B cell (primary cell): ENCODE data around the gene VASN. TPM values are rescaled to one million over a fixed set of nuclear protein-coding genes. Genes with fewer than 3 reads are reported as not detected.

Source experiments
- ATAC-seq: fragments of 200-7000 bp; cut with Tn5 transposase; one replicate; pipeline ENCODE4 v1.10.0; 2021; ENCODE audit warnings: low read depth, mild to moderate bottlenecking, moderate number of reproducible peaks, moderate library complexity
- CTCF ChIA-PET: fragments of 350-600 bp; sonication (Branson Sonifier 250); formaldehyde crosslinking; loops from one replicate; lab custom pipeline; 2021; ENCODE audit warnings: antibody characterized with exemption, inconsistent platforms; lab: Charles Lee
- POLR2A ChIA-PET: fragments of 350-600 bp; sonication (Branson Sonifier 250); formaldehyde crosslinking; loops from one replicate; lab custom pipeline; 2021; ENCODE audit warnings: antibody characterized with exemption; lab: Charles Lee
- DNase-seq: peaks from one replicate; pipeline ENCODE4 v3.0.0; 2013
- H2AFZ ChIP-seq: 2 replicates; pipeline ENCODE4 v1.6.1; 2012; ENCODE audit warnings: mild to moderate bottlenecking, low read depth, low read length; ENCODE audit not compliant: insufficient read depth, poor library complexity, severe bottlenecking
- H3K27ac ChIP-seq, 2 donors: 1 replicate in 1 of 2; 2 replicates in 1 of 2; pipeline ENCODE4 v1.5.1; 2012 to 2013; ENCODE audit warnings: low read length in 2 of 2, mild to moderate bottlenecking in 2 of 2, moderate library complexity in 1 of 2
- H3K27me3 ChIP-seq, 4 experiments: fragments of 200-600 bp in 1 of 4; sonication (generic) in 1 of 4; replicated peaks in 1 of 4; 1 replicate in 2 of 4; 2 replicates in 2 of 4; pipeline versions ENCODE4 v1.6.1 to v1.7.0; 2013 to 2016; ENCODE audit warnings: low read length in 3 of 4, mild to moderate bottlenecking in 2 of 4, mixed read lengths in 1 of 4, moderate library complexity in 1 of 4; ENCODE audit not compliant: insufficient read depth in 4 of 4, control insufficient read depth in 3 of 4; ENCODE audit errors: control extremely low read depth in 1 of 4
- H3K36me3 ChIP-seq, 2 experiments: replicated peaks in 1 of 2; 1 replicate in 1 of 2; 2 replicates in 1 of 2; pipeline versions ENCODE4 v1.6.1 to v1.7.1; 2013; ENCODE audit warnings: low read length in 1 of 2; ENCODE audit not compliant: insufficient read depth in 2 of 2, control insufficient read depth in 1 of 2; ENCODE audit errors: control extremely low read depth in 1 of 2, extremely low read depth in 1 of 2
- H3K4me1 ChIP-seq, 2 donors: fragments of 200-600 bp in 1 of 2; sonication (generic) in 1 of 2; 1 replicate in 1 of 2; 2 replicates in 1 of 2; pipeline versions ENCODE4 v1.5.1 to v1.6.1; 2013 to 2017; ENCODE audit warnings: low read length in 2 of 2; ENCODE audit not compliant: control insufficient read depth in 2 of 2, insufficient read depth in 2 of 2
- H3K4me2 ChIP-seq: replicated peaks from 2 replicates; pipeline ENCODE3; 2012; ENCODE audit warnings: mild to moderate bottlenecking, low read depth, low read length; ENCODE audit not compliant: poor library complexity, severe bottlenecking
- H3K4me3 ChIP-seq, 5 experiments: fragments of 200-600 bp in 1 of 5; sonication (generic) in 1 of 5; 1 replicate in 3 of 5; 2 replicates in 2 of 5; pipeline versions ENCODE4 v1.5.1 to v1.7.0; 2011 to 2016; ENCODE audit warnings: low read length in 4 of 5, mild to moderate bottlenecking in 4 of 5, low read depth in 2 of 5, control low read depth in 1 of 5, moderate library complexity in 1 of 5; ENCODE audit not compliant: insufficient read depth in 1 of 5; ENCODE audit errors: control extremely low read depth in 1 of 5, extremely low read depth in 1 of 5
- H3K79me2 ChIP-seq: fragments of 200-600 bp; sonication (generic); one replicate; pipeline ENCODE4 v1.6.0; 2016; ENCODE audit warnings: low read length; ENCODE audit not compliant: control insufficient read depth, insufficient read depth
- H3K9ac ChIP-seq: fragments of 200-600 bp; sonication (generic); 2 replicates; pipeline ENCODE4 v1.6.1; 2017; ENCODE audit warnings: mild to moderate bottlenecking, low read length, moderate library complexity
- H3K9me3 ChIP-seq, 3 donors: one replicate each; pipeline versions ENCODE4 v1.6.1 to v1.7.1; 2013; ENCODE audit warnings: low read length in 2 of 3; ENCODE audit not compliant: control insufficient read depth in 2 of 3, insufficient read depth in 1 of 3; ENCODE audit errors: control extremely low read depth in 1 of 3
- H4K20me1 ChIP-seq: 2 replicates; pipeline ENCODE4 v1.6.0; 2012; ENCODE audit warnings: mild to moderate bottlenecking, low read length; ENCODE audit not compliant: insufficient read depth, control insufficient read depth, poor library complexity, severe bottlenecking
- H3K27ac Mint-ChIP-seq: one replicate; pipeline ENCODE4 v1.8.0; 2021; ENCODE audit warnings: mixed read lengths
- H3K27me3 Mint-ChIP-seq: one replicate; pipeline ENCODE4 v1.8.0; 2021; ENCODE audit warnings: mixed read lengths
- H3K4me1 Mint-ChIP-seq: one replicate; pipeline ENCODE4 v1.8.0; 2021; ENCODE audit warnings: mixed read lengths
- H3K4me3 Mint-ChIP-seq: one replicate; pipeline ENCODE4 v1.8.0; 2021; ENCODE audit warnings: mixed read lengths
- H3K9me3 Mint-ChIP-seq: one replicate; pipeline ENCODE4 v1.8.0; 2022; ENCODE audit warnings: mixed read lengths; ENCODE audit not compliant: insufficient read depth
- CTCF ChIP-seq: fragments of 200-600 bp; IDR thresholded peaks from one replicate; pipeline ENCODE4 v1.8.0; 2022; ENCODE audit warnings: antibody characterized with exemption, mild to moderate bottlenecking
- EZH2 ChIP-seq: IDR thresholded peaks from 2 replicates; pipeline ENCODE4 v1.6.1; 2012; ENCODE audit warnings: borderline replicate concordance, low read depth, mild to moderate bottlenecking, moderate library complexity, low read length; ENCODE audit not compliant: insufficient read depth, poor library complexity, severe bottlenecking
- WGBS: methylation state at CpG from one replicate; pipeline ENCODE4 v1.1.5; 2013; ENCODE audit warnings: missing lambda C conversion rate; ENCODE audit not compliant: insufficient coverage; 5-methylcytosine and 5-hydroxymethylcytosine counted together
- intact Hi-C: fragments of 100-400 bp; cut with micrococcal nuclease; formaldehyde crosslinking; loops from one replicate; pipeline ENCODE4 v1.10.0; 2022
- polyA plus RNA-seq: library from polyadenylated mRNA; depleted of rRNA; stranded (reverse); fragments of >200 nt; gene quantifications from 2 replicates; pipeline ENCODE4 v1.2.3, GENCODE V29; 2012
- total RNA-seq, 2 donors: library from RNA; stranded (reverse); fragments of 120-200 nt in 1 of 2; gene quantifications; 1 replicate in 1 of 2; 2 replicates in 1 of 2; pipeline versions ENCODE4 v1.2.3 to v1.2.4, GENCODE V29; 2013 to 2022

The VASN gene
- total and polyA plus RNA-seq, 2 donors (not counting 1 experiment from before 2014, with no cell fraction given), result 0.57 to 0.76 TPM

GRCh38 chr16:4323071-4323844, 48.4 kb upstream of the VASN start:
- POLR2A ChIA-PET, result interaction anchor here (0.5 kb wide), 1 partner anchor 71 kb away, joined by 3 read pairs; no protein-coding TSS in a partner anchor
- no peak overlapping the region for H2AFZ ChIP-seq
- peaks cover 25 to 37% of the 10 kb centered on the region in 2 donors for H3K4me1 ChIP-seq
- H3K4me3 ChIP-seq, result no peak overlapping the region
- no peak for TF ChIP-seq CTCF
- no peak for TF ChIP-seq EZH2
- Mint-ChIP-seq H3K4me1 (peaks cover 16% of the 10 kb centered on the region), H3K27ac (no peak overlapping the region), H3K9me3 (no peaks in the 10 kb centered on the region), H3K27me3 (no peaks in the 10 kb centered on the region), H3K4me3 (no peak overlapping the region)
- ATAC-seq (no peak), DNase-seq (no peak)
- H3K27ac ChIP-seq, result no peak overlapping the region
- intact Hi-C loops, result no loop called here
- no peaks in the 10 kb centered on the region for H3K79me2 ChIP-seq
- CTCF ChIA-PET, result interaction anchor here (2.9 kb wide), 1 partner anchor 8 kb away, joined by 15 read pairs; no protein-coding TSS in a partner anchor
- H3K9me3 ChIP-seq, result no peaks in the 10 kb centered on the region
- peaks cover 0 to 18% (median 2%) of the 10 kb centered on the region in 4 experiments for H3K27me3 ChIP-seq
- H3K36me3 ChIP-seq, result no peaks in the 10 kb centered on the region
- H4K20me1 ChIP-seq, result no peaks in the 10 kb centered on the region
- H3K4me2 ChIP-seq, result no peak overlapping the region
- 90% methylated on average over 19 of the region's 21 CpGs for WGBS
- no peak overlapping the region for H3K9ac ChIP-seq

- no peak overlapping the region for H3K4me3 Mint-ChIP-seq
- peaks cover 0 to 23% (median 2%) of the 10 kb centered on the region in 4 experiments for H3K27me3 ChIP-seq
- ChIA-PET POLR2A (interaction anchor here (0.5 kb wide), 1 partner anchor 72 kb away, joined by 3 read pairs; no protein-coding TSS in a partner anchor), CTCF (no interaction called here)
- H3K36me3 ChIP-seq, result no peaks in the 10 kb centered on the region
- H3K4me3 ChIP-seq, result no peak overlapping the region
- H3K4me1 ChIP-seq, result peaks cover 25 to 36% of the 10 kb centered on the region in 2 donors
- no peak for DNase-seq
- H3K27me3 Mint-ChIP-seq, result no peaks in the 10 kb centered on the region
- intact Hi-C loops, result no loop called here
- H3K79me2 ChIP-seq, result no peaks in the 10 kb centered on the region
- WGBS, result 83% methylated on average over 8 of the region's 12 CpGs
- H4K20me1 ChIP-seq, result no peaks in the 10 kb centered on the region
- no peaks in the 10 kb centered on the region for H3K9me3 Mint-ChIP-seq
- H3K9ac ChIP-seq, result no peak overlapping the region
- H3K4me1 Mint-ChIP-seq, result peaks cover 16% of the 10 kb centered on the region
- H2AFZ ChIP-seq, result no peak overlapping the region
- TF ChIP-seq CTCF, result no peak
- no peak for TF ChIP-seq EZH2
- no peak for ATAC-seq
- H3K27ac ChIP-seq, result no peak overlapping the region
- H3K9me3 ChIP-seq, result no peaks in the 10 kb centered on the region
- H3K27ac Mint-ChIP-seq, result no peak overlapping the region
- no peak overlapping the region for H3K4me2 ChIP-seq
These were observed 47.7 kb upstream of the VASN start for GRCh38 chr16:4323845-4324488.
